K562 (cell line): ENCODE data around the gene GAPDH. TPM values are rescaled to one million over a fixed set of nuclear protein-coding genes. Genes with fewer than 3 reads are reported as not detected.
A peak's percentile ranks its signal among the peaks of the same experiment; 100 is the strongest.

Source experiments
- ATAC-seq: fragments of 200-7000 bp; cut with Tn5 transposase; 3 replicates; pipeline ENCODE4 v1.9.1; 2020; ENCODE audit warnings: moderate library complexity
- BruUV-seq: library from RNA; stranded (reverse); fragments of 400-500 nt; replicated peaks from 2 replicates; lab custom pipeline; 2021; lab: Mats Ljungman, UMichigan
- CTCF ChIA-PET: fragments of 300-600 bp; formaldehyde crosslinking; extraction: SDS; loops from one replicate; lab custom pipeline; 2021; ENCODE audit warnings: low intra/inter-chr PET ratio; lab: Yijun Ruan, JAX
- POLR2A ChIA-PET: fragments of 300-600, 350-650 bp; sonication (Branson Sonifier 250); formaldehyde crosslinking; extraction: SDS; loops from one replicate; lab custom pipeline; 2021; ENCODE audit warnings: antibody characterized with exemption, inconsistent platforms; lab: Yijun Ruan, JAX
- DNase-seq, 4 experiments: peaks; one replicate each; pipeline versions ENCODE4 v3.0.0 to v3.0.0-alpha.2; 2011 to 2018; ENCODE audit warnings: low spot score in 3 of 4, mixed read lengths in 3 of 4; ENCODE audit errors: extremely low read depth in 1 of 4
- FAIRE-seq: peaks from 2 replicates; lab custom pipeline; 2011; peaks lifted over from hg19 to GRCh38; lab: Jason Lieb, UNC
- H2AFZ ChIP-seq: 2 replicates; pipeline ENCODE4 v1.6.0; 2011; ENCODE audit warnings: low read depth, low read length, control low read depth, inconsistent platforms
- H3K27ac ChIP-seq: fragments of 200-600 bp; 3 replicates; pipeline ENCODE4 v1.8.0; 2011; ENCODE audit warnings: low read depth, mild to moderate bottlenecking, control low read depth, inconsistent platforms, low read length, moderate library complexity, mixed read lengths; ENCODE audit errors: extremely low read depth
- H3K27me3 ChIP-seq, 2 experiments: fragments of 300-600 bp in 1 of 2; 2 replicates in 1 of 2; 3 replicates in 1 of 2; pipeline versions ENCODE4 v1.6.0 to v1.8.0; 2011; ENCODE audit warnings: inconsistent platforms in 2 of 2, low read length in 2 of 2, mild to moderate bottlenecking in 1 of 2, mixed read lengths in 1 of 2, moderate library complexity in 1 of 2; ENCODE audit not compliant: control insufficient read depth in 2 of 2, insufficient read depth in 2 of 2
- H3K36me3 ChIP-seq: fragments of 300-600 bp; 3 replicates; pipeline ENCODE4 v1.8.0; 2011; ENCODE audit warnings: mild to moderate bottlenecking, low read length, inconsistent platforms; ENCODE audit not compliant: control insufficient read depth, insufficient read depth
- H3K4me1 ChIP-seq, 2 experiments: fragments of 200-600 bp in 1 of 2; replicated peaks in 1 of 2; 2 replicates in 1 of 2; 3 replicates in 1 of 2; pipeline versions ENCODE4 v1.5.1 to v1.8.0; 2011; ENCODE audit warnings: inconsistent platforms in 2 of 2, low read length in 2 of 2, mild to moderate bottlenecking in 1 of 2, mixed read lengths in 1 of 2, moderate library complexity in 1 of 2; ENCODE audit not compliant: control insufficient read depth in 2 of 2, insufficient read depth in 2 of 2
- H3K4me2 ChIP-seq: 2 replicates; pipeline ENCODE4 v1.6.1; 2011; ENCODE audit warnings: low read length, control low read depth, inconsistent platforms, mixed read lengths; ENCODE audit not compliant: insufficient read depth
- H3K4me3 ChIP-seq: fragments of 200-600 bp; sonication (generic), shearing (Covaris generic); 2 replicates; pipeline ENCODE4 v1.5.1; 2016; ENCODE audit warnings: control low read depth, inconsistent platforms
- H3K79me2 ChIP-seq: fragments of 200-600 bp; 3 replicates; pipeline ENCODE4 v1.8.0; 2011; ENCODE audit warnings: low read length, inconsistent platforms; ENCODE audit not compliant: control insufficient read depth, insufficient read depth
- H3K9ac ChIP-seq, 2 experiments: 2 replicates each; pipeline versions ENCODE4 v1.6.0 to v1.6.1; 2011; ENCODE audit warnings: low read depth in 2 of 2, low read length in 2 of 2, control low read depth in 1 of 2, inconsistent platforms in 1 of 2, mild to moderate bottlenecking in 1 of 2, mixed read lengths in 1 of 2; ENCODE audit not compliant: insufficient read depth in 1 of 2
- H3K9me1 ChIP-seq: one replicate; pipeline ENCODE4 v1.6.0; 2011; ENCODE audit warnings: inconsistent platforms, mild to moderate bottlenecking, low read length, moderate library complexity; ENCODE audit not compliant: control insufficient read depth, insufficient read depth
- H3K9me3 ChIP-seq: replicated peaks from 2 replicates; pipeline ENCODE4 v1.5.1; 2011; ENCODE audit warnings: low read depth, low read length, inconsistent platforms; ENCODE audit not compliant: control insufficient read depth, insufficient read depth
- H4K20me1 ChIP-seq: replicated peaks from 2 replicates; pipeline ENCODE4 v1.6.1; 2011; ENCODE audit warnings: low read length, inconsistent platforms, mixed read lengths; ENCODE audit not compliant: control insufficient read depth, insufficient read depth
- BHLHE40 ChIP-seq: IDR thresholded peaks from 2 replicates; pipeline ENCODE4 v1.6.1; 2011; ENCODE audit warnings: low read length, improper control_type of control experiment
- CAMTA2 ChIP-seq: fragments of 250-450 bp; sonication (Bioruptor Pico); conservative IDR thresholded peaks from 2 replicates; pipeline ENCODE4 v1.5.1; 2022
- ELF4 ChIP-seq: fragments of 450-650 bp; formaldehyde crosslinking; IDR thresholded peaks from 2 replicates; pipeline ENCODE4 v1.4.0; 2022; ENCODE audit warnings: missing genetic modification characterization
- ESRRB ChIP-seq: fragments of 250-450 bp; sonication (Bioruptor Pico); IDR thresholded peaks from 2 replicates; pipeline ENCODE4 v1.5.0; 2020; ENCODE audit warnings: mild to moderate bottlenecking, moderate library complexity, borderline replicate concordance
- FOXJ3 ChIP-seq: sonication (generic); formaldehyde crosslinking; IDR thresholded peaks from 2 replicates; pipeline ENCODE4 v1.4.0; 2020; ENCODE audit warnings: mild to moderate bottlenecking, missing genetic modification reagents
- HMG20A ChIP-seq: fragments of 450-650 bp; formaldehyde crosslinking; conservative IDR thresholded peaks from 2 replicates; pipeline ENCODE4 v1.4.0; 2020; ENCODE audit warnings: mild to moderate bottlenecking, mixed read lengths
- NCOR1 ChIP-seq: fragments of 450-650 bp; IDR thresholded peaks from 2 replicates; pipeline ENCODE4 v1.6.1; 2016; ENCODE audit warnings: mild to moderate bottlenecking, moderate library complexity
- NR2C2 ChIP-seq, 2 experiments: fragments of 200-800 bp in 1 of 2; sonication (Bioruptor generic) in 1 of 2; sonication (generic) in 1 of 2; formaldehyde crosslinking in 1 of 2; IDR thresholded peaks; 2 replicates each; pipeline versions ENCODE4 v1.6.1 to v1.8.0; 2016 to 2022; ENCODE audit warnings: mild to moderate bottlenecking in 1 of 2, missing compliant biosample characterization in 1 of 2, missing genetic modification characterization in 1 of 2, missing genetic modification reagents in 1 of 2
- SIN3A ChIP-seq, 2 experiments: fragments of 150-350 bp in 1 of 2; IDR thresholded peaks; 2 replicates each; pipeline ENCODE4 v1.6.1; 2011 to 2016; ENCODE audit warnings: borderline replicate concordance in 2 of 2, low read depth in 2 of 2, low read length in 2 of 2, mild to moderate bottlenecking in 2 of 2, moderate library complexity in 2 of 2; ENCODE audit not compliant: control insufficient read depth in 1 of 2
- SMAD2 ChIP-seq: fragments of 150-350 bp; IDR thresholded peaks from 2 replicates; pipeline ENCODE4 v1.6.1; 2014; ENCODE audit warnings: low read depth, mild to moderate bottlenecking, low read length
- SREBF2 ChIP-seq: sonication (generic); formaldehyde crosslinking; IDR thresholded peaks from 2 replicates; pipeline ENCODE4 v1.4.0; 2020; ENCODE audit warnings: mild to moderate bottlenecking, missing genetic modification reagents
- TCF7L2 ChIP-seq: fragments of 150-350 bp; IDR thresholded peaks from 2 replicates; pipeline ENCODE4 v1.6.1; 2016; ENCODE audit warnings: low read depth, mild to moderate bottlenecking, low read length, moderate library complexity
- TGIF2 ChIP-seq: sonication (generic); formaldehyde crosslinking; IDR thresholded peaks from 2 replicates; pipeline ENCODE4 v1.8.1; 2022; ENCODE audit warnings: mild to moderate bottlenecking, missing genetic modification reagents, moderate library complexity
- ZNF12 ChIP-seq: sonication (generic); formaldehyde crosslinking; IDR thresholded peaks from 2 replicates; pipeline ENCODE4 v1.4.0; 2020; ENCODE audit warnings: mild to moderate bottlenecking, missing genetic modification reagents
- ZNF232 ChIP-seq: sonication (generic); formaldehyde crosslinking; IDR thresholded peaks from 2 replicates; pipeline ENCODE4 v1.8.0; 2022; ENCODE audit warnings: mild to moderate bottlenecking, missing genetic modification reagents
- ZNF280B ChIP-seq: fragments of 250-450 bp; sonication (Bioruptor Pico); IDR thresholded peaks from 2 replicates; pipeline ENCODE4 v1.5.1; 2021; ENCODE audit warnings: mild to moderate bottlenecking
- ZNF551 ChIP-seq: fragments of 250-450 bp; sonication (Bioruptor Pico); IDR thresholded peaks from 2 replicates; pipeline ENCODE4 v1.5.0; 2021; ENCODE audit warnings: mild to moderate bottlenecking, moderate library complexity
- WGBS: fragments of 100-300 bp; shearing (Covaris generic); methylation state at CpG from one replicate; pipeline ENCODE4 v1.1.6; 2016; ENCODE audit warnings: low coverage, mixed read lengths; ENCODE audit not compliant: insufficient coverage; ENCODE audit errors: missing lambda C conversion rate; 5-methylcytosine and 5-hydroxymethylcytosine counted together
- in situ Hi-C: fragments of 300-500 bp; cut with MboI; formaldehyde crosslinking; loops from 4 replicates; pipeline ENCODE4 v1.15.0; 2018; ENCODE audit warnings: inconsistent platforms, mixed read lengths
- intact Hi-C: fragments of 100-400 bp; cut with micrococcal nuclease; formaldehyde crosslinking; loops from 2 replicates; pipeline ENCODE4 v1.14.2; 2022
- polyA plus RNA-seq, 8 experiments: library from polyadenylated mRNA; depleted of rRNA in 4 of 8; stranded (reverse) in 5 of 8; unstranded in 3 of 8; fragments of >200 nt; fragmentation: Nextera tagmentation in 2 of 8; fragmentation: Illumina TruSeq in 1 of 8; extraction: Ambion mirVana in 2 of 8; extraction: Trizol in 1 of 8; gene quantifications; 2 replicates each; pipeline versions ENCODE4 v1.2.1 to v1.2.3, GENCODE V29; 2011 to 2014; ENCODE audit warnings: inconsistent platforms in 1 of 8, missing spikeins in 1 of 8
- total RNA-seq, 7 experiments: library from RNA; depleted of rRNA in 6 of 7; stranded (reverse); fragments of >200 nt in 6 of 7; fragmentation: Illumina TruSeq in 2 of 7; extraction: Trizol in 2 of 7; gene quantifications; 2 replicates each; pipeline versions ENCODE4 v1.2.1 to v1.2.3, GENCODE V29; 2011 to 2021; ENCODE audit warnings: low replicate concordance in 1 of 7
- TF ChIP-seq, protein P1 (sequence below): fragments of 450-650 bp; IDR thresholded peaks from 2 replicates; pipeline ENCODE4 v1.6.1; 2017; ENCODE audit warnings: mild to moderate bottlenecking, moderate library complexity
- TF ChIP-seq, protein P2 (sequence below): fragments of 450-650 bp; IDR thresholded peaks from 2 replicates; pipeline ENCODE4 v1.6.1; 2016; ENCODE audit warnings: missing biosample characterization, missing genetic modification characterization

GAPDH gene
- total and polyA plus RNA-seq, 9 of the 15 experiments (the other 6 are each of a cell fraction or from before 2014, with no cell fraction given) = 2,206 to 6,793 (median 4,217) TPM

GRCh38 chr12:6493497-6494257 is 40.6 kb upstream of the GAPDH start, which contains the start of gene NCAPD2:
Gene NCAPD2, plus strand, starts transcription at chr12:6494102. Its CDS starts 997 bp downstream, at chr12:6495099.
- ChIA-PET POLR2A (interaction anchor here (0.6 to 1.9 kb wide), 11 partner anchors 8 to 275 kb away, joined by 3 to 12 read pairs (median 4); partner anchors contain the start of genes GAPDH, TAPBPL and VAMP1), CTCF (no interaction called here)
- H3K27me3 ChIP-seq = no peaks in the 10 kb centered on the region
- WGBS = under 1% methylated on average over 27 of the region's 49 CpGs
- DNase-seq (peak; percentile 95 to 97 (median 96)), FAIRE-seq (peak; percentile 87), ATAC-seq (peak; percentile 94)
- H3K9me3 ChIP-seq = no peaks in the 10 kb centered on the region
- H3K9me1 ChIP-seq = no peaks in the 10 kb centered on the region
- H3K36me3 ChIP-seq = peaks cover 42% of the 10 kb centered on the region
- peak within 1 kb of the TSS; percentile 92 for H2AFZ ChIP-seq
- H3K79me2 ChIP-seq = peaks cover 44% of the 10 kb centered on the region
- in situ Hi-C loops (no loop called here), intact Hi-C loops (loop anchor here (2.0 kb wide), 1 partner anchor 41 kb away; the partner anchor contains the start of gene GAPDH)
- peaks cover 0 to 15% of the 10 kb centered on the region in 2 experiments; a peak in 3 of 5 replicates for H3K4me1 ChIP-seq
- no TSS peak for BruUV-seq
- no peaks in the 10 kb centered on the region for H4K20me1 ChIP-seq
- peak within 1 kb of the TSS; percentile 86 for H3K27ac ChIP-seq
- peak within 1 kb of the TSS; percentile 50 for H3K4me3 ChIP-seq
- peak within 1 kb of the TSS; percentile 83 to 94 for H3K9ac ChIP-seq
- H3K4me2 ChIP-seq = peak within 1 kb of the TSS; percentile 89
- no peak for TF ChIP-seq FOXJ3 (CRISPR knock-in tag)
- TF ChIP-seq SREBF2 (CRISPR knock-in tag) = no peak
- no peak for TF ChIP-seq NCOR1
- TF ChIP-seq CAMTA2 (CRISPR knock-in tag) = no peak
- TF ChIP-seq, protein P1, sequence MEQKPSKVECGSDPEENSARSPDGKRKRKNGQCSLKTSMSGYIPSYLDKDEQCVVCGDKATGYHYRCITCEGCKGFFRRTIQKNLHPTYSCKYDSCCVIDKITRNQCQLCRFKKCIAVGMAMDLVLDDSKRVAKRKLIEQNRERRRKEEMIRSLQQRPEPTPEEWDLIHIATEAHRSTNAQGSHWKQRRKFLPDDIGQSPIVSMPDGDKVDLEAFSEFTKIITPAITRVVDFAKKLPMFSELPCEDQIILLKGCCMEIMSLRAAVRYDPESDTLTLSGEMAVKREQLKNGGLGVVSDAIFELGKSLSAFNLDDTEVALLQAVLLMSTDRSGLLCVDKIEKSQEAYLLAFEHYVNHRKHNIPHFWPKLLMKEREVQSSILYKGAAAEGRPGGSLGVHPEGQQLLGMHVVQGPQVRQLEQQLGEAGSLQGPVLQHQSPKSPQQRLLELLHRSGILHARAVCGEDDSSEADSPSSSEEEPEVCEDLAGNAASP = no peak
- no peak; the same call in 1 of the 2 replicates for TF ChIP-seq BHLHE40
- no peak for TF ChIP-seq ESRRB (CRISPR knock-in tag)
- TF ChIP-seq SIN3A (IDR thresholded peaks at IDR 0.05; ENCODE audit: borderline replicate concordance in 2 of 2, control insufficient read depth in 1 of 2, low read depth in 2 of 2, low read length in 2 of 2) = peak; percentile 32 to 33; a peak in 2 of 4 replicates
- TF ChIP-seq TCF7L2 = no peak
- no peak for TF ChIP-seq ELF4 (CRISPR knock-in tag)
- no peak for TF ChIP-seq NR2C2 (CRISPR knock-in tag; IDR thresholded peaks at IDR 0.05)
- peak; percentile 44; the same call in 1 of the 2 replicates for TF ChIP-seq NR2C2 (tag; IDR thresholded peaks at IDR 0.05)
- TF ChIP-seq ZNF12 (CRISPR knock-in tag) = 0 out of 2 replicates have a peak, but pooled peaks have one; percentile 15
- TF ChIP-seq, protein P2, sequence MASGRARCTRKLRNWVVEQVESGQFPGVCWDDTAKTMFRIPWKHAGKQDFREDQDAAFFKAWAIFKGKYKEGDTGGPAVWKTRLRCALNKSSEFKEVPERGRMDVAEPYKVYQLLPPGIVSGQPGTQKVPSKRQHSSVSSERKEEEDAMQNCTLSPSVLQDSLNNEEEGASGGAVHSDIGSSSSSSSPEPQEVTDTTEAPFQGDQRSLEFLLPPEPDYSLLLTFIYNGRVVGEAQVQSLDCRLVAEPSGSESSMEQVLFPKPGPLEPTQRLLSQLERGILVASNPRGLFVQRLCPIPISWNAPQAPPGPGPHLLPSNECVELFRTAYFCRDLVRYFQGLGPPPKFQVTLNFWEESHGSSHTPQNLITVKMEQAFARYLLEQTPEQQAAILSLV (tag) = no peak
- TF ChIP-seq ZNF280B (CRISPR knock-in tag) = no peak
- TF ChIP-seq ZNF232 (CRISPR knock-in tag) = no peak
- no peak for TF ChIP-seq TGIF2 (CRISPR knock-in tag)
- no peak for TF ChIP-seq SMAD2
- no peak for TF ChIP-seq HMG20A (CRISPR knock-in tag)
- no peak for TF ChIP-seq ZNF551 (CRISPR knock-in tag)
